ENCODE data around the gene CLASP1.
"Not testable (repeated sequence)": the region's sequence is repeated elsewhere in the genome, so short reads cannot be mapped to it uniquely, and the experiment has no call there.

CLASP1 gene

GRCh38 chr2:121505005-121505404 is 144.3 kb downstream of the CLASP1 start:
- no peak for DNase-seq (ENCODE audit: low read depth in 3 of 3)

- no peak for DNase-seq (ENCODE audit: low read depth in 3 of 3)
Measured at GRCh38 chr2:121504316-121504715, 144.9 kb downstream of the CLASP1 start.

GRCh38 chr2:121502781-121503180 is 146.5 kb downstream of the CLASP1 start:
- no peak for DNase-seq (ENCODE audit: low read depth in 3 of 3)

- DNase-seq (ENCODE audit: low read depth in 3 of 3): no peak
Measured at GRCh38 chr2:121502246-121502645, 147.0 kb downstream of the CLASP1 start.

- DNase-seq (ENCODE audit: low read depth in 3 of 3): no peak
Measured at GRCh38 chr2:121501554-121501953, 147.7 kb downstream of the CLASP1 start.

- no peak for DNase-seq (ENCODE audit: low read depth in 3 of 3)
Measured at GRCh38 chr2:121501031-121501430, 148.2 kb downstream of the CLASP1 start.

GRCh38 chr2:121498731-121499130 is 150.5 kb downstream of the CLASP1 start:
- DNase-seq (ENCODE audit: low read depth in 3 of 3): no peak

- DNase-seq (ENCODE audit: low read depth in 3 of 3): no peak
Measured at GRCh38 chr2:121492409-121492808, 156.9 kb downstream of the CLASP1 start.

GRCh38 chr2:121491518-121491917 is 157.7 kb downstream of the CLASP1 start:
- no peak for DNase-seq (ENCODE audit: low read depth in 3 of 3)

- no peak for DNase-seq (ENCODE audit: low read depth in 3 of 3)
Measured at GRCh38 chr2:121490584-121491133, 158.6 kb downstream of the CLASP1 start.

GRCh38 chr2:121489911-121490583 is 159.2 kb downstream of the CLASP1 start:
- DNase-seq (ENCODE audit: low read depth in 3 of 3): no peak

- DNase-seq (ENCODE audit: low read depth in 3 of 3): no peak
Measured at GRCh38 chr2:121489284-121489683, 160.0 kb downstream of the CLASP1 start.

- DNase-seq (ENCODE audit: low read depth in 3 of 3): no peak
Measured at GRCh38 chr2:121486191-121486790, 163.0 kb downstream of the CLASP1 start.

GRCh38 chr2:121485039-121485438 is 164.2 kb downstream of the CLASP1 start:
- DNase-seq (ENCODE audit: low read depth in 3 of 3): no peak

GRCh38 chr2:121483846-121484245 is 165.4 kb downstream of the CLASP1 start:
- no peak for DNase-seq (ENCODE audit: low read depth in 3 of 3)

GRCh38 chr2:121483021-121483420 is 166.2 kb downstream of the CLASP1 start:
- DNase-seq (ENCODE audit: low read depth in 3 of 3): no peak

GRCh38 chr2:121480826-121481225 is 168.4 kb downstream of the CLASP1 start:
- DNase-seq (ENCODE audit: low read depth in 3 of 3): no peak

- no peak for DNase-seq (ENCODE audit: low read depth in 3 of 3)
Measured at GRCh38 chr2:121479882-121480522, 169.3 kb downstream of the CLASP1 start.

GRCh38 chr2:121478996-121479745 is 170.1 kb downstream of the CLASP1 start:
- no peak for DNase-seq (ENCODE audit: low read depth in 3 of 3)

GRCh38 chr2:121478358-121478995 is 170.8 kb downstream of the CLASP1 start:
- not testable (repeated sequence) for DNase-seq (ENCODE audit: low read depth in 3 of 3)

GRCh38 chr2:121476684-121477083 is 172.6 kb downstream of the CLASP1 start:
- DNase-seq (ENCODE audit: low read depth in 3 of 3): no peak
